Effector CD4-positive, alpha-beta T cell (primary cell): ENCODE measurements around the gene LRMDA.

ENCODE experiments used
- DNase-seq: peaks from one replicate; pipeline ENCODE4 v3.0.0-alpha.2; 2020

The LRMDA gene

DNA sequence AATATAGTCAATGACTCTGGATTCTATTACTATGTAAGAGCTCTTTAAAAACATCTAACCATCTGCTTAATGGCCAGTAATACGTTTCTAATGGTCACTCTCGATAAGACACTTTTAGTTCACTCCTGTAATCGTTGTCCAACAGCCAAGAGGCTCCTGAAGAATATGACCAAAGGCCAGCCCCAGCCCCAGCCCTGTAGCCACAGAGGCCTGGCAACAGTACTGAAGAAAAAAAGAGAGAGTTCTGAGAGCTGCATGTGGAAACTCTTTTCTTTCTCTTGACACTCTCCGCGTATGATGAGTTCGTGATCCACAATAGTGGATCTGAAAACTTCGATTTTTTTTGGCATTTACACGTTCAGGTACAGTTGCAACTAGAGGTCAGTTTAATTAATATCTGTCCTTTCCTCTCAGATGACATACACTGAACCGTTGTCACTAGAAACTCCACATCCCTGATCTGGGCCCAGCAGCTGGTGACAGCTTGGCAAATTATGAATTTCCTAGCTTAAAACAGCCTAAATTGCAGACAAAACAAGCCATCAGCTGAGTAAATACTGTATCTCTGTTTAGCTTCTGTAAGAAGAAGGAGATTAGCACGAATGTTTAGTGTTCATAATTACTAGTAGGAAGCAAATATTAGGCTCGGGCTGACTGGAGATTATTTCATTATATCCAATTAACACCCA, 456.7 kb downstream of the LRMDA start:
- DNase-seq, result no peak

DNA sequence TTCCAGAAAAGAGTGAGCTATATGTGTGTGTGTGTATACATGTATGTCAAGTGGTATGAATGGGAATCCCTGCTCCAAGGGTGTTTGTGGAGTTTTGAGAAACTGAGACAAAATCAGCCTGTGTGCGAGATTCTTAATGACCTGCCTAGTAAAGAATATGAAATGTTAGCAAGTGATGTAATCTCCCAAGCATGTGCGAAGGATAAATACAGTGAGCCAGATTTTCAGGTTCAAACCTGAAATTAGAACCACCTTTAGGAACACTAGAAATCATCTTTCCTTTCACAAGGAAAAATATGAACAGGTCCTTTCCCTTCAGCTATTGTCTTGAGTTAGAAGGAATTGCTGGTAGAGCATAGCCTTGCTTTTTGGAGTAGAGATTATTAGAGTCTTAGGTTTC, 457.6 kb downstream of the LRMDA start:
- DNase-seq, result no peak

DNA sequence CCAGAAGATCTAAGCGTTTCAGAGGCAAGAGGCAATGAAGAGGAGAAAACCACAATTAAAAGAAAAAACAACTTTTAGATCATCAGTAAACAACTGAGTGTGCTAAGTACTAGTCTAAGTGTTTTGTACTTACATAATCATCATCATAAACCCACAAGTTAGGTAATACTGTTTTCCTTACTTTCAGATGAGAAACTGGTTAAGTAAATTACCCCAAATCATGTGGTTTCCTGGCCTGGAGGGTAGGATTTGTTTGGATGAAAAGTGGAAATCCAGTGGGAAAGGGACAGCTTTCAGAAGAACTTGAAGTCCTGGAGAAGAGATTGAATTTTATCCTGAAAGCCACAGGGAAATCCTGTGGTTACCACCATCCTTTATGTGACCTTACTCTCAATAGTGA, 463.3 kb downstream of the LRMDA start:
- no peak for DNase-seq

DNA sequence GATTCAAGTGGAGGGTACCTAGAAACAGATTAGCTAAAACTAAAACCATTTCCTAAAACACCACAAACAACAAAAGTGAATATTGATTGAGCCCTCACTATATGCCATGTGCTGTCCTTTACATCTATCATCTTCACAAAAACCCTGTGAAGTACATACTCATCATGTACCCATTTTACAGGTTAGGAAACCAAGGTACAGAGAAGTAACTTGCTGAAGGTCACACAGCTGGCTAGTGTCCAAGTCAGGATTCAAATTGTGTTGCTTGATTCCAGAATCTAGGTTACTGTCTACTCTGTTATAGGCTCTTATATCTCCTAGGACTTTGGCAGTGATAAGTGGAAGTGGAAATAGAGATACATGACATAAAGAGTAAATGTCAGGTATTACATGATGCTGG, 463.8 kb downstream of the LRMDA start:
- no peak for DNase-seq

DNA sequence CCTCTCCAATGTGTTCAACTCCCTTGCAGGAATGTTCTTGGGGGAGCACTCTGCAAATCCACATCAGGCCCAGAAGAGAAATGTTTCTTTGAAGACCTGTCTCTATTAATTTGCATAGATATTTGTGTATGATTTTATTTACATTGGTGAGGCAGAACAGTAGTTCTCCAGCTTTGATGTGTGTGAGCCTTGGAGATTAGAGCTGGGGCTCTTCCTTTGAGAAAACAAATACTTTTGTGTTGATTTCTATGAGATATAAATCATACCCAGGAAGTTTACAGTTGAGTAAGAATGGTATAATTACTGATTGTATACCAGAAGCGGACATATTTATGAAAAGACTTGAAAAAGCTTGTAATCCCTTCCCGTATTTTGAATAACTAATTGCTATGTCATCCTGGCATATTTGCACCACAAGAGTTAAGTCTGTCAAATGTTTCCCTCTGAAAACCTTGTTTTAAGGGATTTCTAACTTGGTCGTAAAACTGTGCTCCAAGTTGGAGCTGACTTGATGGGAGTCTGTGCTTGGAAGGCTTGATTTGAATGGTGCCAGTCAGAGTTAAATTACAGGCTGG, 468.5 kb downstream of the LRMDA start:
- DNase-seq, result no peak

DNA sequence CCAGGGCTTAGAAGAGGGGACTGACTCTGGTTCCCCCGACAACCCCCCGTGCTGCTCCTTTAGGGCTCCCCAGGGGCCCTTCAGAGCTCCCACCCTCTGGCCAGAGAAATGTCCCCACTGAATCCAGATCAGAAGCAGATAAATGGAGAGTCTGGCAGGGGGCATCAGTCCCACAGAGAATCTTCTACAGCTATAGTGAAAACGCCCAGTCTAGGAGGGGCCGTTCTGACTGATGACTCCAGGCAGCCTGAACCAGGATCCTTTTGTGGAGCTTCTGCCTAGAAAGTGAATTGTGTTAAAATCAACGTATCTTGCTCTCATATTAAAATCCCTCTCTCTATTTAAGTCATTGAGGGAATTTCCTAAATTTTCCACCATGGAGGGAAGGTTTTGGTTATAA, 471.4 kb downstream of the LRMDA start:
- no peak for DNase-seq

DNA sequence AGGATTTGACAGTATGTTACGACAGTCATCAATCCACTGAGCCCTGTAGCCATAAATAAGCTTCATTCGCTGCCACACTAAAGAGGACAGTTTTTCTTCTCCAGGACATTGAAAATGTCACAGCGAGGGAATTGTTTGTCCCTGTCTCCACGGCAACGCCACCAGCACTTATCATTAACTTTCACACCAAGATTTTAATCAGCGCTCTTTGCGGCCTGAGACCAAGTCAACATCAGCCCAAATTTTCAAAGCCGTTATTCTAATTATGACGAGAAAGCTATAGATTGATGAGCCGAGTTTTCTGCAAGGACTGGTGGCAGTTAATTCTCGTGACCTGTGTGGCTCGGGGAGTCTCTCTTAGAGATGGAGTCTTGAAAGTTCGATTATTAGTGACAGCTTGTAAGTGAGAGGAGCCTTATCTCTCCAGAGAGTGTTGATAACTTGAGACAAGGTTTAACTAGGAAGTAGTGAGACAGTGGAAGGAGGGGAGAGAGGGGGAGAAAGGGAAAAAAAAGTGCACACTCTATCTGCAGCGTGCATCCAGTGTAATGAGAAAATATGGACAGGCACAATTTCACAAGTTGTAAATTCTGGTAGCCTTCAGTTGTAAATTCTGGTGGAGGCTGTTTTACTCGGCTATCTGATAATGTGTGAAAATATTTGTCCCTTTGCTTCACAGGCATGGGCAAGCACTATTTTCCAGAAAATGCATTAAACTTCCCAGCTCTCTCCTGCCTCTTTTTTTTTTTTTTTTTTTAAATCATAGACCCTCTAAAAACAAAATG, 473.3 kb downstream of the LRMDA start:
- DNase-seq, result no peak

DNA sequence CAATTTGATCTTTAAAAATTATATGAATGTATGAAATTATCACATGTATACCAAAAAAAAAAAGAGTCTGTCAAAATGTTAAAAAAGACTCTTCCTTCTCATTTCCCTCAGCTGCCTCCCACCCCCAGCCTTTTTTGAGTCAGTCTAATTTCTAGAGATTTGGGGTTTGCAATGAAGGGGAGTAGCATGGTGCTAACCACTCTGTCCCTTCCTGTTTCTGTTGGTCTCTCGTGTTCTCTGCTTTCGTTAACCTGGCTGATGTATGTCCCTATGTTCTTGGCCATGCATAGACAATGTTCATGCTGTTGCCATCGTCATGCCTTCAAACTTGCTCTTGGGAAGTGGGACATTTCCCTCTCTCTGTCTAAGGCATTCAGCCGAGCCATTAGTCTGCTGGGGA, 474.1 kb downstream of the LRMDA start:
- DNase-seq, result no peak

DNA sequence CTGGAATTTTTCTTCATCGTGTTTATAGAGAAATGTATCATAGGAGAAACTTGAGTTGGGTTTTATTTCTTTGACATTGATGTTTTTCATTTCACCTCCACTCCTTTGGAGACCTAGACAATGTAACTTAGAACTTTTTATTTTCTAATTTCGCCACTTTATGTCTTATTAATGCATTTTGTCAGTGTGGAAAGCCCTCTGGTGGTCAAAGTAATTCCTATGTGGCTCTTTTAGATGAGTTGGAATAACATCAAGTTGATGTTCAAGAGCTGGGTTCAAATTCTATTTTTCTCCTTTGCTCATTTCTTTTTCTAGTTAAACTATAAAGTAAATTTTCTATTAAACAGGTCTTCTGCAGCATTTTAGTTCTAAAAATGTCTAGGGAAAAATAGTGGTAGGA, 478.6 kb downstream of the LRMDA start:
- DNase-seq, result no peak

DNA sequence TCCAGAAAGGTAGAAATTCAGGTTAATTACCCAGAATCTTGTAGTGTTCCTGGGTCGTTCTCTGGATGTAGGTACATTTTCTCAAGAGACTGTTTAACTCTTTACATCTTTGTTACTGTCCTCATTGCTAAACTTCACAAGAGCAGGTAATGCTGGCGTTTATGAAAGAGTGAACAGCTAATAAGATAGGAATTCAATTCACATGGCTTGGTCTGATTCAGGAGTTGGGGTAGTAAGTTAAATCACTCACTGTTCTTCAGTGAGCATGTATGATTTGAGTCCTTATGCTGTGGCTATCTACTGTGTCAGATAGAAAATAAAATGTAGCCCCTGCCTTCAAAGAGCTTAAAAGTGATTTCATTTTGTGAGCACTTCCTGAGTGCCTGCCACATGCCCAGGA, 480.0 kb downstream of the LRMDA start:
- no peak for DNase-seq

DNA sequence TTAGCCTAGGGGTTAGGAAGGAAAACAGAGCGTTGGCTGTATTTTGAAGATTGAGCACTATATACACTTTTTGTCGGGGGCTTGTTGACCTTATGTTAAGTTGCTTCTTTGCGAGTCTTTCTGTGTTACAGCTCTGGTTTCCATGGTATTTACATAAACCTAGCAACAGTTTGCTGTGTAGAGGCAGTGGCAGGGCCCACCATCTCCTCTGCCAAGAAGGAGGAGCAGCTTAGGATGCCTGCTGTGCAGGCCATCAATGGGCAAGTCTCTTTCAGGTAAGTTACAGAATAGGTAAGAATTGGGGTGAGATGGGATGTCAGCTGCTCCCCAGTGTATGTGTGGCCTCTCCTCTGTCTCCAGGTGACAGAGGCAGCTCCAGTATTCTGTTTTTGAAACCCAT, 485.5 kb downstream of the LRMDA start:
- DNase-seq, result no peak

DNA sequence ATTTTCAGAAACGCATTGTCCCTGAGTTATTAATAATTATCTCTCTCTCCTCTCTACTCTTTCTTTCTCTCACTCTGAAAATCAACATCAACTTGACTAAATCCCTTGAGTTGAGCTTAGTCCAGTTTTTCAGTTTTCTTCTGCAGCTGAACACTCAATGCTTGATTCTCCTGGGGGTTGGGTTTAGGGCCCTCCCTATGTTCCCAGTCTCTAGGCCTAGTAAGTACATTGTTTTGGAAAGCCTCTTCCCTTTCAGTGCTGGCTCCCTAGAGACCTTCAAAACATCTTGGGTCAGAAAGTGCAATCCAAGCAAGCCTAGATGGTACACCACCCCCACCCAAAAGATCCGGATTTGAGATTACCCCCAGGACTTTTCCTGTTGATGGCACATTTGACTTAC, 488.5 kb downstream of the LRMDA start:
- DNase-seq, result no peak

DNA sequence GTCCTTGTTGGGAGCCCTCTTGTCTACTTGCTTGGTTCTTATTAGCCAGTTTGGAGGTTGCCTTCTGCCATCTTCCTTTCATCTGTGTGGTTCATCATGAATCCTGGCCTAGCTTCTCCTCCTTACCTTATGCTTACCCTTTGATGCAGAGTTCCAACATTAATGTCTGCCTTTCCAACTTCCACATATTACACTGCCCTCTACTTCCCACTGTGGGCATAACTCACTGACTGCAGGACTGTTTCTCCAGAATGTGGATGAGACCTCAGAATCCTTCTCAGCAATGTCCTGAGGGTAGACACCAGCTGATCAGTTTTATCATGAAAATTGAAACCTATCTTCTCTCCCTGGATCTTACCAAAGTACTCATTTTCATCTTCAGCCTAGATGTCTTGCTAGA, 491.0 kb downstream of the LRMDA start:
- DNase-seq, result no peak

DNA sequence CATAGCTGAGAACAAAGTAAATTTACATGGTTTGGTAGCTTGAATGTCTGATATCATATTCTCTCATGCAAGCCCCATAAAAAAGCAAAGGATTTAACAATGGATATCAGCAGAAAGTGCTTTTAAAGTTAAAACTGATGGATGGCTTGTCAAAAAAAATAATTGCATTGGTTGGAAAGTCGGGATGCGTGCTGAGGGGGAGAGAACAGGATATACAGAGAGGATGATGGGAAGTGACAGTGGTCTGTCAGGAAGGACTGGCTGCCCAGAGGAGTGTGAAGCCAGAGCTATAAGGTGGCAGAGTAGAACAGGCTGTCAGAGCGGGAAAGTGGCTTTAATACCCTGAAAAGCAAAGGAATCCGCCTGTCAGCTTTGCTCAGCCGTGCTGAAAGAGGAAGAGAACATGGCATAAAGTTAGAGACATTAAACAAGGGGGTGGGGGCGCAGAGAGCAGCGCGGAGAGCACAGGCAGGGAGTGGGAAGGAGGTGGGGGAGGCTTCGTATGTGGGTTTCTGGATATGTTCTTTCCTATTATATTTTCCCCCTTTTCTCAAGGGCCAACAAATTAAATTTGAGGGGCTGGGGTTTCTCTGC, 493.0 kb downstream of the LRMDA start:
- no peak for DNase-seq

DNA sequence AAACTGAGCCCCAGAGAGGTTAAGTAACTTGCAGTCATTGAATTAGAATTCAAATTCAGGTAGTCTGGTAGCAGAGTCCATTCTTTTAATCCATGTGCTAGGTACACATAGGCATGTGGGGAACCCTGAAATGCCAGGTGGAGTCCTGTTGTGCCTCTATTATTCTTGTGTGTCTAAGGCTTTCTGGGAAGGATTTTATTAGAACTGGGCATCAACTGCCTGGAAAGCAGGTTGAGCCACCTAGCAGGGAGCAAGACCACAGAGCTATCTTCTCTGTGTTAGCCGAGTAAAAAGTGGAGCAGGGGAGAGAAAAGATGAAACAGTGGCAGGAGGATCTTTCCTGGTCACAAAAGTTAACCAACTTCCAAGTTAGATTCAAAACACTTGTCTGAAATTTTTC, 494.6 kb downstream of the LRMDA start:
- DNase-seq, result no peak

DNA sequence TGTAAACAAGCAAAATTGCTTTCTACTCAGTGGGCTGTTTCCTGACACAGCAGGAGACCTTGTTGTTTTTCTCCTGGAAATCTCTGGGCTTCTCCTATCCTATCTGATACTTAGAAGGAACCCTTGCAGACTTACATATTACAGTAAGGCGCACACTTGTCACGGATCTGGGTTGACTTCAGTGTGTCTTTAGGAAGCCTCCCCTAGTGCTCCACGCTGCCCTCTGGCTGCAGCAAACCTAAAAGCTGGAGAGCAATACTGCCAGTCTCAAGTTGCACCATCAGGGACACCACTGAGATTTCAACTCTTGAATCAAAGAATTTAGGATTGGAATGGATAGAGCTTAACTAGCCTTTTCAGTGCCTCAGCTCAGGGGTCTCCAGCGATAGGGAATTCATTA, 495.3 kb downstream of the LRMDA start:
- DNase-seq, result no peak

DNA sequence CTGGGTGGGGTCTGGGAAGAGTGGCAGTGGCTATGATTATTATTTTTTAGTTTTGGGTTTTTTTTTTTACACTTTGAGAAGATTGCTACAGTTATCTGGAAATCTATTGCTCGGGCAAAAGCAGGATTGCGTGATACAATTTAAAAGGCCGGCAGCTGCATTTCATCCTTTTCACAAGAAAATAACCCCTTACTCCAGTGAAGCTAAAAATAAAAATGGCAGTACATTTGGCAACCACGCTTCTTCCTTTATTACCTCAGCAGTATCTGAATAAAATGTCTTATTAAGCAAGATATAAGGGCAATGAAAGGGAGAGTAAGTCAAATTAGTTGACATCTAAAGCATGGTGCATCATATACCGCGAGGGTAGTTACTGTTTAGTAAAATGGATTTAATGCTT, 496.8 kb downstream of the LRMDA start:
- DNase-seq, result no peak

DNA sequence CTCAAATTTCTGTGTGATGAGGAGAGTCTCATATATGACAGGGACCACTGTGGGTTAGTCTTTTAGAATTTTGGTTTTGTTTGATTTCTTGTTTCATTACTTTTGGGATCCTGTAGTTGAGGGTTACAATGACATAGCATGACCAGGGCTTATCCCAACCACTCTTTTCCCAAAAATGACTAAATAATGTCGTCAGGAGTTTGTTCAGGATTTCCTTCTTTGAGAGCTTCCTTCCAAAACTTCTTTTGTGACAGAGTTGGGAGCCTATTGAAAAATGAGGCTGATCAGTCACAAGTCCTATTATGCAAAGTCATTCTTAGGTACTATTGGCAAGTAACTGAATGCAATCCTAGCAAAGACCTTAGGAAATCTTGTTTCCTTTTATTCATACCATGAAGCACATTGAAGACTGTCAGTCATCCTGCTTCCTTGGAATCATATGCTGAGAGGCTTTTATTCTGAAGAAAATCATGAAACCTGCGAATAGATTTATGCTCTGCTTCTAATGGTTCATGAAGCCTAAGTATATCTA, 498.3 kb downstream of the LRMDA start:
- no peak for DNase-seq

DNA sequence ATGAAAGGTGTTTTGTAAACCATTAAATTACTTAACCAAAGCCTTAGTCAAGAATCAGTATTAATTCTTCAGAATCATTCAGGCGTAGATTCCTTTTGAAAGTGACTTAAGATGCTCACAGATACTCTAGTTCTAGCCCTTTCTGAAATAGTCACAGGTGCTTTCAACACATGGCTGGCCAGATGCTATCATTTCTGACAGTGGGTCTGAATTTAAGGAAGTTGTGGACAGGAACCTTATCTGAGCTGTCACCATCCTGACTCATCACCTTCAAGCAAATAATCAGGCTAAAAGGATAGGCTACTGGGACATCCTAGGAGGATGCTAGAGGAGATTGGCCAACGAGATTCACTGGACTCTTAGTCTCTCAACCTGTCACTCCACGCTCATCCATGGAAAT, 501.5 kb downstream of the LRMDA start:
- no peak for DNase-seq

DNA sequence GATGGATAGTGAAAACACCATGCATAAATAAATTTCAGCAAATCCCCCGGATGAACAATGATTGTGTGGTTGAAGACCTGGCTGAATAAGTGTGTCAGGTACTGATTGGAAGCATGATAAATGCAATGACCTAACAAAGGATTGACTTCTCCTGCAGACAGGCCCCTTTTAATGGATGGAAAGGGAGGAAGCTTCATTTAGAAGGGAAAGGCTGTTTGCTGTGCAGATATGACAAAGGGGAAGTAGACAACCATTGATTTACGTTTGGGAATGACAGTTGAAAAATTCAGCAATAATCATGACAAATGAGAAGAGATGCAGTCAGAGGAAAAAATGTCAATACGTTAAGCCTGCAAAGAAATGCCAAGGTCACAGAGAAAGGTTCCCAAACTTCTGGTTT, 503.8 kb downstream of the LRMDA start:
- DNase-seq, result no peak

DNA sequence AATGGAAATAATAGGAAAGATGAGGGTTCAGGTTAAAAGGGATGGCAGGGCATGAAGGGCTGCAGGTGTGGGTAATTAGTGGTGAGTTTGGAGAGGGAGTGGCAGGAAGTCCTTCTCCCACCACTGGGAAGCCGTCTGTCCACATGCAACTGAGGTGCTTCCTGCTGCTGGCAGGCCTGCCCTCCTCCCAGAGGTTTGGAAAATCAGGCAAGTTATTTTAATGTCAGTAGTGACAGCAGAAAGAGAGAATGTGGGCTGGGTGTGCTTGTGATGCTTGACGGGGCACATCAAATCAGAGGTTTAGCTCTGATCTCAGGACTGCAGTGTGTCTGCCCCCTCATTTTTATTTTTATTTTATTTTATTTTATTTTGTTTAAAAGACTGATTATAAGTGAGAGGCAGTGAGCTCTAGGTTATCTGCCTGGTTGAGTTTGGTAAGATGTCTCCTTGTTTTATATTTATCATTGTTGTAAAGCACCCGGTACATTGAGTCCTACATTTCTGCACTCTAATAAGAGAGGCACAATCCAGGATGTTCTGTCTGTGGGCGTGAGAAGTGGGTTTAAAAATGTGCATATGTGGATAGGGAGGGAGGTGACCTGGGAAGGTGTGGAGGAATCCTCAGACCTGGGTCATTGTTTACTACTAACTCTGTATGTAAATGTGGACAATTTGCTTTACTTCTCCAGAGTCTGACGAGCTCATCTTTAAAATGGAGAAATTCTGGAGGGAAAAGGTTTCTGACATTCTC, 504.4 kb downstream of the LRMDA start:
- DNase-seq, result no peak

DNA sequence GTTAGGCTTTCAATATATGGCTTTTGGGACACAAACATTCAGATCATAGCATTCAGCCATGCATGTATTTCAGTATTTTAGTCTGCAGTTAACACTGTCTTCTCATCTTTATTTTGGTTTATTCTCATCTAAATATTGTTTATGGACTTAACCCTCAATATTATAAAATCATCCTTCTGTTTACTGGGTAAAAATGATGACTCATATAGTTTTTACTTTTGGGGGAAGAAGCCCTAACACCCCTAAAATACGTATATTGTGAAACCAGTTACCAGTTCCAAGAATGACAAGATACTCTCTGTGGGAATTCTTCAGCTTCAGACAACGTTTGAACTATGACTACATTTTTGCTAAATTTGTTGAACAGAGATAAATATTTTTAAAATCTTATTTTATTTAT, 505.4 kb downstream of the LRMDA start:
- no peak for DNase-seq

DNA sequence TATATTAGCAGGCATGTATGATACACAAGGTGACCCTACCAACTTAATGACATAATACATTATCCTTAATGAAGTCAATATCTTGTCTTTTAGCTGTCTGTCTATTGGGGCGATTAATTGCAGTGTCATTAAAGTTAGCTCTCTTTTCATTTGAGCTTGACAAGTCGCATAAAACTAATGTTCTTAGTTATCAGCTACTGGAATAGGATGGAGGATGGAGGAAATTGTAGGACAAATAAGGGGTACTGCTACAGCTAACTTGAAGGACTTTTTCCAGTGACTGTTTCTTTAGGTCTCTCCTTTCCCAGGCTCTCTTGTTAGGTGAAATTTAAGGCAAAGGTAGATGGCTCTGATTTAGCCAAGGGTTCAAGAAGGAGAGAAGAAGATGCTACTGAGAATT, 506.4 kb downstream of the LRMDA start:
- no peak for DNase-seq
